HG03196 (cell line): Measurements from ENCODE around the gene PFKFB4.
"Not testable (repeated sequence)": the region's sequence is repeated elsewhere in the genome, so short reads cannot be mapped to it uniquely, and the experiment has no call there.

Experiments
- ATAC-seq: cut with Tn5 transposase; IDR thresholded peaks from one replicate; pipeline ENCODE4 v1.9.1; 2021; ENCODE audit not compliant: unreplicated experiment

The PFKFB4 gene

DNA sequence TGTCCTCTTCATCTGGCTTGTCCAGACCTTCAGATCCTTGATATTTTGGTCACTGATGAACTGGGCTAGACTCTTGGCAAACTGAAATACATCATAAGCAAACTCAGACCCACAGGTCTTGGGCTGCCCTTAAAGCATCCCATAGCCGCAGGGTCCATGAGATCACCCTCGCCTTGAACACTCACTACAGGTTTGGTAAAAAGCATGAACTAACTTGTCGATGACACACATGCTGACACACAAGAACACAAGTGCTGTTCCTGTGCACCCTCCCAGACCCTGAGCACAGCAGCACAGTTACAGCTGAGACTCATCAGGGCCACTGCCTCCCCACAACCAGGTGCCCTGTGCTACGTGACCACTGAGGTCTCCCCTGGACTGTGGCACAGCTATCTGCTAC lies 21.0 kb downstream of the PFKFB4 start:
- no peak for ATAC-seq

DNA sequence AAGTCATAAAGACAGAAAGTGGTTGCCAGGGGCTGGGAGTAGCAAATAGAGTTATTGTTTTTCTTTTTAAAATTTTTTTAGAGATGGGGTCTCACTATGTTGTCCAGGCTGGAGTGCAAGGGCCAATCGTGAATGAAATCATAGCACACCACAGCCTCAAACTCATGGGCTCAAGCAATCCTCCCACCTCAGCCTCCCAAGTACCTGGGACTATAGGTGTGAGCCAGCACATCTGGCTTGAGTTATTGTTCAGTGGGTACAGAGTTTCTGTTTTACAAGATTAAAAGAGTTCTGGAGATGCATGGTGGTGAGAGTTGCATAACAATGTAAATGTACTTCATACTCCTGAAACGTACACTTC lies 23.6 kb downstream of the PFKFB4 start:
- ATAC-seq: no peak

DNA sequence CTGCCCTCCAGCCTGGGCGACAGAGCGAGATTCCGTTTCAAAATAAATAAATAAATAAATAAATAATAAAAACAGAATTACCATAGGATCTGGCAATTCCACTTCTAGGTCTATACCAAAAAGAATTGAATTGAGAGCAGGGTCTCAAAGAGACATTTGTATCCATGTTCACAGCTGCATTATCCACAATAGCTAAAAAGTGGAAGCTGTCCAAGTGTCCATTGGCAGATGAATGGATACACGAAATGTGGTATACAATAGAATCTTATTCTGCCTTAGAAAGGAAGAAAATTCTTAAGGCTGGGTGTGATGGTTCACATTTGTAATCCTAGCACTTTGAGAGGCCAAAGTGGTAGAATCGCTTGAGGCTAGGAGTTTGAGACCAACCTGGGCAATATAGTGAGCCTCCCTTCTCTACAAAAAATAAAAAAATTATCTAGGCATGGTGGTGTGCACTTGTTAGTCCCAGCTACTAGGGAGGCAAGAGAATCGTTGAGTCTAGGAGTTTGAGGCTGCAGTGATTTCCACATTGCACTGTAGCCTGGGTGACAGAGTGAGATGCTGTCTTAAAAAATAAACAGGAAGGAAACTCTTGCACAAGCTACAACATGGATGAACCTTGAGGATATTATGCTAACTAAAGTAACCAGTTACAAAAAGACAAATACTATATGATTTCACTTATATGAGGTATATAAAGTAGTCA lies 24.2 kb downstream of the PFKFB4 start:
- ATAC-seq: no peak

DNA sequence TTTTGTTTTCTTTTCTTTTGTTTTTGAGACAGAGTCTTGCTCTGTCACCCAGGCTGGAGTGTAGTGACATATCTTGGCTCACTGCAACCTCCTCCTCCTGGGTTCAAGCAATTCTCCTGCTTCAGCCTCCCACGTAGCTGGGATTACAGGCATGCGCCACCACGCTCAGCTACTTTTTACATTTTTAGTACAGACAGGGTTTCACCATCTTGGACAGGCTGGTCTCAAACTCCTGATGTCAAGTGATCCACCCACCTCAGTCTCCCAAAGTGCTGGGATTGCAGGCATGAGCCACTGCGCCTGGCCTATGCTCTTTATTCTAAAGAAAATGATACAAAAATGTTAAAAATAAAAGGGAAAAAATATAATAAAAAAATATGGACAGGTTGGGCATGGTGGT lies 25.9 kb downstream of the PFKFB4 start:
- not testable (repeated sequence) for ATAC-seq

DNA sequence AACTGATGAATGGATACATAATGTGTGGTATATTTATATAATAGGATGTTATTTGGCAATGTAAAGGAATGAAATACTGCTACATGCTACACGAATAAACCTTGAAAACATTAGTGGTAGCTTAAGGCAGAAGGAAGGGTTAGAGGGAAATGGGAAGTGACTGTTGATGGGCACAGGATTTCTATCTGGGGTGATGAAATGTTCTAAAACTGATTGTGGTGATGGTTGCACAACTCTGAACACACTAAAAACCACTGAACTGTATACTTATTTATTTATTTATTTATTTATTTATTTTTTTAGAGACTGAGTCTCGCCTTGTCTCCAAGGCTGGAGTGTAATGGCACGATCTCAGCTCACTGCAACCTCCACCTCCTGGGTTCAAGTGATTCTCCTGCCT lies 27.8 kb downstream of the PFKFB4 start:
- ATAC-seq: no peak

DNA sequence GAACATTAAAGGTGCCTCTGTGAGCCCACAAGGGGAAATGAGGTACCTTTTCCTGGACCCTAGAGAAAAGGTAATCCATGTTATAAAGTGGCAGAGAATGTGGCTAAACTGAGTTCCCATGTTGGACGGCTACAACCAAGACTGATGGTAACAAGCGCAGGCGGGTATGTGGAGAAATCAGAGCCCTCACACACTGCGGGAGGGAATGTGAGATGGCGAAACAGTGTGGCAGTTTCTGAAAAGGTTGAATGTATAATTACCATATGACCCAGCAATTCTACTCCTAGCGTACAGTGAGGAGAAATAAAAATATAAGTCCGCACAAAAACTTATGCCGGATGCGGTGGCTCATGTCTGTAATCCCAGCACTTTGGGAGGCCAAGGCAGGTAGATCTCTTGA lies 28.6 kb downstream of the PFKFB4 start:
- no peak for ATAC-seq

DNA sequence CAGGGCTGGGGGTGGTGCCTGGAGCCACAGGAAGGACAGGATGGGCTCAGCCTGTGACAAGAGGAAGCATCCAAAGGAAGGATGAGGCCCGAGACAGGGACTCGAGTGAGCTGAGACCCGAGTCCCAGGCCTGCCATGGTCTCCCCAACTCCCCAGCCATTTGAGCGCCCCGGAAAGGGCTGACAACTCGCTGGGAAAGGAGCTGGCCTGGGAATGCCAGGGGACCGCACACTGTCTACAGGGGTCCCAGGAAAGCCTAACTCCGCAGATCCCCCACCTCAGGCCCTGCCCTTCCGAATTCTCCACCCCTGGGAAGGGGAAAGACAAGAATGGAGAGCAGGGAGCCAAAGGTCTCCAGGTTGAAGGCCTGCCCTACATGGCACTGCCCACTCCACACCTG lies 31.6 kb downstream of the PFKFB4 start:
- ATAC-seq: no peak

DNA sequence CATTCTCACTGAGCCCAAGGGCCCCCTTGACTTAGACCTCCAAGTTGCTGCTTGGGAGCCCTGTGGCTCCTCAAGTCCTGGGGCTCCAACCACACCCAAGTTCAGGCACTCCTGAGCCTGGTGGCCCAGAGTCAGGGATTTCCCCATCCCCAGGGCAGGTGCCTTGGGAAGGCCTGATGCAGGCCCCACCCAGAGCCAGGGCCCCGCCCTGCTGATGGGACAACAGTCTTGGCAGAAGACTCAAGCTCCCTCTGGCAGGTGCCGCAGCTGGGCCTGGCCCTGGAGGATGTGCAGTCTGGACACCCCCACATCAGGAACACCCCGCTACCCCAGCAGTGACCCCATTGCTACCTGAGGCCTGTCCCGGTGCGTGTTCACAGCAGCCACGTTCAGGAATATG lies 35.0 kb downstream of the PFKFB4 start:
- no peak for ATAC-seq

DNA sequence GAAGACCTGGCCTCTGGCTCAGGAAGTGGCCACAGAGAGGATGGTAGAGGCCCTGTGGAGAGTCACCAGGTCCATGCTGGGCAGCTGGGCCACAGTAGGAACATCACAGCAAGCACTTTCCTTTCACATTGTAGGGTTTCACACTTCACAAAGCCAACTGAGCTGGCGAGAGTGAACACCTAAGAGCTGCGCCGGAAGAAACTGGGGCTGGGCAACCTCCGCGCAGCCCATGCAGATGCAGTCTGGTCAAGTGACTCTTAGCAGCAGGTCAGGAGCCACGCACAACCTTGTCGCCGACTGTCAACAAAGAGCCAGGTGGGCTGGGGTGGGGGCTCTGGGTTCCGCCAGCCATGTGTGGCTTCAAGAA lies 37.3 kb downstream of the PFKFB4 start:
- no peak for ATAC-seq

DNA sequence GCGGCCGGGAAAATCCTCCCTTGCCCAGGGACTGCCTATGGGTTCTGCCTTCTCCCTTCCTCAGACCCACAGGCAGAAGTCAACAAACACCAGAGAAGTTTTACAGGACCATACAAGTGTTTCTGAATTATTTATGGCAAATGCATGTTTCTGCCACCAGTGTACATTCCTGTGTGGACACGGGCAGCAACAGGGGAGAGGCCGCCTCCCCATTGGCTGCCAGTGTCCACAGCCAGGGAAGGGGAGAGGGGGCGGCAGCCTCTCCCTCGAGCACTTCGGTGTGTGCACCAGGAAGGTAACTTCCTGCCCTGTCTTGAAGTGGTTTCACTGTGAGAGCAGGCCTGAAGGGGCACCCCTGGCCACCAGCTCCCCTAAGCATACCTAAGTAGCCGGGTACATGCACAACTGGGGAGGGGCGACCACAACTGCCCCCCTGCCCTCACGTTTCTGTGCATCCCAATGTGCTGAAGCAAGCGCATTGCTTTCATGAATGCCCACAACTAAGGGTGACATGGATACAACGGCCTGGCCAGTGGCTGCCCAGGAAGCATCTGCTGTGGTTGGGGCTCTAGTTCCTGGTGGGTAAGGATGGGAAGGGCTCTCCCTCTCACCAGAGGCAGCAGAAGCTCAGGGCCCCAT lies 37.8 kb downstream of the PFKFB4 start:
- ATAC-seq: no peak

DNA sequence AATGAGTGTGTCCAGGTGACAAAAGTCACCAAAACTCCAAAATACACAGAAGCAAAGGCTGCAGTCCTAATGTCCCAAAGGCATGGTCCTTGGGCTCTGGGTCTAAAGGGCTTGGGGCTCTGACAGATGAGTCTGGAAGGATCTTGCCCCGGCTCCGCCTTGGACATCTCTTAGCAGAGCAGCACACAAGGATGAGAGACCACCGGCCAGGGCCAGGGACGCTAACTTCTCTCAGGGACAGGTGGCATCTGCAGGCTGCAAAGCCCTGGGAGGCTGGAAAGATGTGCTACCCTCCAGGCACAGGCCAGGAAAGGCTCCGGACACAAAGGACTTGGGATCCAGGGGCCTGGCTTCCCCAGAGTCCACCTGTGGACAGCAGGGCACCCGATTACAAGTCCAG lies 38.5 kb downstream of the PFKFB4 start:
- ATAC-seq: no peak

DNA sequence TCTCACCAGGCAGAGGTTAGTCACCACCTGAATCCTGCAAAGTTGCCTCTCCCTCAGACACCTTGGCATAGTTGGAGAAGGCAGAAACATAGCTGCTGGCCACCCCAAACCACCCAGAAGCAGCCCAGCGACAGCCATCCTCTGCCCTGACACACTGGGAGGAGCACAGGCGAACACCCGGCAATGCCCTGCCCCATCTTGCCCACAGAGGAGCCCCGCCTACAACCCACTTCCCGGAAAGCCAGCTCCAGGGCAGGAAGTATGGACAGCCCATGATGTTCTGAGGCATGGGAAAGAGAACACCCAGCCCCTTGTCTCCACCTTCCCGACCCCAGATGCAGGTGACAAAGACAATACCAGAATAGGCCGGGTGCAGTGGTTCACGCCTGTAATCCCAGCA lies 40.0 kb downstream of the PFKFB4 start:
- no peak for ATAC-seq

DNA sequence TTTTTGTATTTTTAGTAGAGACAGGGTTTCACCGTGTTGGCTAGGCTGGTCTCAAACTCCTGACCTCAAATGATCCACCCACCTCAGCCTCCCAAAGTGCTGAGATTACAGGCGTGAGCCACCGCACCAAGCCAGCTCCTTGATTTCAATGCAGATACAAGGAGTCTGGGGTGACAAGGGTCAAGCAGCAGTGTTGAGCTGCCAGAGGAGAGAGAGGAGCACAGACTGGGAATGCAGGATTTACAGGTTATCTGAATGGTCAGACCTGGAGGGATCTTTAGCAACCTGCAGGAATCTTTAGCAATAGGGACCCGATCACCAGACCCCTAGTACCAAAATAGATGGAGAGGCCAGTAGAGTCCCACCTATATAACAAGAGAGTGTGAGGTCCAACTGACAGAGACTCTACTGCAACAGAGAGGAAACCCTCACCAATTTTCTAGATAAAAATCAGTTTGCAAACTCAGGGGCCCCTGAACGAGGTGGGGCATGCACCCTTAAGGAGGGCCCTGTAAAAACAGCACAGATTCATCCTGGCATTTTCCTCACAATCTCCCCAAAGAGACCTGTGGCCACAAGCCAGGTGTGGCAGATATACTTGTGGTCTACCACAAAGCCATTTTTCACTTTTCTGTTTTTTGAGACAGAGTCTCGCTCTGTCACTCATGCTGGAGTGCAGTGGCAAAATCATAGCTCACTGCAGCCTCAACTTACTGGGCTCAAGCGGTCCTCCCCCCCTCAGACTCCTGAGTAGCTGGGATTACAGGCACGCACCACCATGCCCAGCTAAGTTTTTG lies 42.0 kb downstream of the PFKFB4 start:
- no peak for ATAC-seq

DNA sequence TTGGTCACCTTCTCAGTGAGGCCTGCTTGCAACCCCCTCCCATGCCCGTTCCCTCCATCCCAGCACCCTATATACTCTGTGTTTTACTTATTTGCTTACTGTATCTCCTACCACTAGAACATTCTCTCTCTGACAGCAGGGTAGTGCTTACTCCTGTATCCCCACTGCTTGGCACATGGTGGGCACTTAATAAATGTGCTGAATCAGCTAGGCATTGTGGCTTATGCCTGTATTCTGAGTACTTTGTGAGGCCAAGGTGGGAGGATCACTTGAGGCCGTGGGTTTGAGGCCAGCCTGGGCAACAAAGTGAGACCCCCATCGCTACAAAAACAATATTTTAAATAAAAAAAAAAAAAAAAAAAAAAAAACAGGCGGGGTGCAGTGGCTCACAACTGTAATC lies 45.1 kb downstream of the PFKFB4 start:
- ATAC-seq: no peak

DNA sequence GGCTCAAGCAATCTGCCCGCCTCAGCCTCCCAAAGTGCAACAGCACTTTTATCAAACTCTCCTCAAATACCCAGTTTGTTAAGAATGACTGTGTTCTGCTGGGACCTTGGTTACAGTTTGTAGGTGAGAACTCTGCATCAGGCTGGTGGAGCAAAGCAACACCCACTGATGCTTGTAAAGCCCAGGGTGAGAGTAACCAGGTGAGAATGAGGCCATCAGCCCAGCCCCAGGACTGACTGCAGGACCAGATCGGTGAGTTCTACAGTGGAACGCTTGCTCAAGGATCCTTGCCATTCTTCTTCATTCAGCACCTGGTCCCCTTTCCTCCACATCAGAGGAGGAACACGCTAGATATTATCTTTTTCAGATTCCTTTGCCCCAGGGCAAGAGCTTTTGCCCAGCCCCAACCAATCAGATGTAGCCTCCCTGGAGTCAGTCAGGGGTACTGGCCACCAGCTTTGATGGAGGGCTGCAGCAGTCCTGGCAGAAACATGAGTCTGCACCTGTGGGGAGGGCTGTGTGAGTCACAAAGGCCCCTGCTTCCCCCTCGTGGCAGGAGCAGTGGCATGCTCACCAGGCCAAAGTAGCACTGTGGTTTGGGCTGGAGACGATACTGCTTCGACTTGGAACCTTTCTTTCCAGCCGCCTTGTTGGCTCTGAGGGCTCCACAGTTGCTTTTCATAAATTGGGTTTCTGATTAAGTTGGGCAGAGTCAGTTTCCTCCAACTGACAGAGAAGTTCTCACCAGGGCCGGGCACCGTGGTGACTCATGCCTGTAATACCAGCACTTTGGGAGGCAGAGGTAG lies 49.1 kb downstream of the PFKFB4 start:
- no peak for ATAC-seq

DNA sequence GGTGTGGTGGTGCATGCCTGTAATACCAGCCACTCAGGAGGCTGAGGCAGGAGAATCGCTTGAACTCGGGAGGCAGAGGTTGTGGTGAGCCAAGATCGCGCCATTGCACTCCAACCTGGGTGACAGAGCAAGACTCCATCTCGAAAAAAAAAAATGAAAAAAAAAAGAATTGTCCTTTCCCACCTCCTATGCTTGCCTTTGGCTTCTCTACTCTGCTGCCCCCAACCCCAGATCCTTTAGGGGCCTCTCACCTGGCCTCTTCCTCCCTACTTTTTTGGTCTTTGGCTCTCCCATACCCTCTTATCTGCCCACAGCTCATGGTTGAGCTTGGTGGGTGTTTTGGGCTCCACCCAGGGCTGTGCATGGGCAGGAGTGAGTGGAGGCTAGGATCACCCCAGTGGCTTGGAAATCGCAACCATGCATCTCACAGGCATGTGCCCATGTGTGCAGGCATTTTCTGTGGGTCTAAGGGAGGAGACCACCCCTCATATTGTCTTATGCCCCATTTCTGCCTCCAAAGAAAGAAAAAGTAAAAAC lies 50.6 kb downstream of the PFKFB4 start:
- no peak for ATAC-seq

DNA sequence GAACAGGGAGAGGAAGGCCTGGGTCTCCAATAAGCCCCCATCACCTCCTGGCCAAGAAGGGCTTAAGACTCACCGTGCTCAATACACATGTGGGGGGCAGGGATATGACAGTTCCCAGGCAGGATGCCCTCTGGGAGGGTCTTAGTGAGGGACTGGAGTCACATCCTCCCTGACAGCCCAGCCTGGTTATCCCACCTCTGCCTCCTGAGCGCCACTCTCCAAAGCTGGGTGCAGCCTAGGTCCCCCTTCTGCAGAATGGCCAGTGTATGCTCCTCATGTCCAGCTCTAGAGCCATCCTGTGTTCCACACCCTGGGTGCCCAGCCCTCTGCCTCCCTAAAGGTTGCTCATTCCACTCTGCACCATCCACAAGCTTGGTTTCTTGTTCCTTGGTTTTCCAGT lies 51.5 kb downstream of the PFKFB4 start:
- ATAC-seq: no peak

DNA sequence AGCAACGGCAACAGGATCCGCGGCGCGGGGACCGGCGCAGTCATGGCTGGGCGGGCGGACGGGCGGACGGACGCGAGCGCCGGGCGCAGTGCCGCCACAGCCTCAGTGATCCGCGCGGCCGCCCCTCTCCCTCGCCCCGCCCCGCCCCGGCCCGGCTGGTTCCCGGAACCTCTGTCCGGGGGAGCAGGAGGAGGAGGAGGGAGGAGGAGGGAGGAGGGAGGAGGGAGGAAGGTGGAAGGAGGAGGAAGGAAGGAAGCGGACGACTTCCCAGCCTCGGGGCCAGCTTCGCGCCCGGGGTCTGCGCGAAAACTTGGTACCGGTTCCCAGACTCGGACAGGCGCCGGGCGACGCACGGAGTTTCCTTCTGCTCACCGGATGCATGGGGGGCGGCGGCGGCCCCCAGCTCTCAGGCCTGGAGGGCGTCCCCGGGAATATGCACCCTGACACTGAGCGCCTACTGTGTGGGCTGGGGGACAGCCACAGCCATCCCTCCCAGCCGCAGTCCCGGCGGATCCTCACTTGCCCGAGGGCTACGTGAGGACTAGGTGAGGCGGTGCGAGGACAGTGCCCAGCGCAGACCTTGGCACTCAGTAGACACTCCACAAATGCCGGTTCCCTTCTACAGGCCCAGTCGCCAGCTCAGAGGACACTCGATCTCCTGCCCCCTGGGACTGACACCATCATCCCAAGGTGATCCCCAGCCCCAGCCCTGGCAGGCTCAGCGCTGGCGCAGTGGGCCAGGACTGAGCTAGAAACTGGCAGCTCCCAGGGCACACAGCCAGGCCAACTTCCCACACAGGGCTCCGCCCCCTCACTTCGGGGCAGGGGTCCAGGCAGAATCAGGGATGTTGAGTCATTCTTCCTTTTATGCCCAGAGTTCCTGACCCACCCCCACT lies 52.3 kb downstream of the PFKFB4 start, which contains the start of gene SHISA5:
TSS of gene SHISA5 (minus strand) at position 124 of the 896 bp plus-strand sequence. CDS start at position 44, 80 bp downstream.
- ATAC-seq: no peak

DNA sequence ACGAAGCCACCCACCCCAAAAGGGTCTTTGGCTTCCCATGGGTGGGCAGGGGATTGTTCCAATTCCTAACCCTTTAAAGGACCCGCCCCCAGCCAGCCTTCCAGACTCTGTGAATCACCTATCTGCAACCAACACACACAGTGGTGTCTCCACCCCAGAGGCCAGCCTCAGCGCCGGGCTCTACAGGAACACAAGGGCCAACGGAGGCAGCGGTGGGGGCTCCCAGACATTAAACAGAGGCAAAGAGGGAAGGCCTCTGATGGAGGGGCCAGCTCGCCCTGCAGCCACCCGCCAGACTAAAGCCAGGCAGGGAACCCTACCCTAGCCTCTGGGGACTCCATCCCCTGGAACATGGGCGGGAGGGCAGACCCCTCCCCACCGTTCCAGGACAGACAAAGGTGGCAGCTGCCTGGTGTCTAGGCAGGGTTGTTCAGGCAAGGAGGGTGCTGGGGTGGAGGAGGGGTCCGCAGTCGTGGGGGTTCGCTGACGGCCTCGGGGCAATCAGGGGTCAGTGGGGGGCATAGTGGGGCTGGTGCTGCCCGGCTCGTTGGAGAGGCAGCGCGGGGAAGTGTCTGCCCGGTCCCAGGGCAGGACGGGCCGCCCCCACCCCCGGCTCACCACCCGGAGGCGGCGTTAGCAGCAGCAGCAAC lies 53.1 kb downstream of the PFKFB4 start:
- ATAC-seq: no peak
